Right lobe of liver (tissue), 6 donors: ENCODE data around the gene ZNF549. TPM values are rescaled to one million over a fixed set of nuclear protein-coding genes. Genes with fewer than 3 reads are reported as not detected.

ENCODE experiments used
- ATAC-seq, 4 donors: fragments of 200-7000 bp; cut with Tn5 transposase; one replicate each; pipeline ENCODE4 v1.9.1; 2020; ENCODE audit warnings: mild to moderate bottlenecking in 4 of 4, moderate library complexity in 4 of 4
- DNase-seq, 3 donors: peaks; one replicate each; pipeline ENCODE4 v3.0.0-alpha.2; 2020
- H3K27ac ChIP-seq, 3 donors: fragments of 200-600 bp; one replicate each; pipeline ENCODE4 v1.8.0; 2022
- H3K27me3 ChIP-seq, 2 donors: fragments of 200-600 bp; one replicate each; pipeline ENCODE4 v1.8.0; 2022
- H3K36me3 ChIP-seq, 4 donors: fragments of 200-600 bp; sonication (generic) in 1 of 4; one replicate each; pipeline versions ENCODE4 v1.5.1 to v1.8.0; 2017 to 2022; ENCODE audit warnings: control low read depth in 1 of 4
- H3K4me1 ChIP-seq, 4 donors: fragments of 200-600 bp; sonication (generic) in 1 of 4; one replicate each; pipeline versions ENCODE4 v1.5.1 to v1.8.0; 2017 to 2022; ENCODE audit warnings: control low read depth in 1 of 4
- H3K4me3 ChIP-seq, 3 donors: fragments of 200-600 bp; one replicate each; pipeline ENCODE4 v1.8.0; 2022
- H3K9me3 ChIP-seq, 4 donors: fragments of 200-600 bp; sonication (generic) in 1 of 4; one replicate each; pipeline versions ENCODE4 v1.5.1 to v1.8.0; 2017 to 2022; ENCODE audit warnings: control low read depth in 1 of 4
- CTCF ChIP-seq, 4 donors: fragments of 200-600 bp in 3 of 4; fragments of 450-650 bp in 1 of 4; IDR thresholded peaks; one replicate each; pipeline versions ENCODE4 v1.5.1 to v1.8.0; 2016 to 2022; ENCODE audit warnings: antibody characterized with exemption in 4 of 4, mild to moderate bottlenecking in 2 of 4
- POLR2A ChIP-seq: fragments of 450-650 bp; IDR thresholded peaks from one replicate; pipeline ENCODE4 v1.6.1; 2017; ENCODE audit warnings: antibody characterized with exemption, mild to moderate bottlenecking
- WGBS: methylation state at CpG from one replicate; pipeline ENCODE4 v1.1.6; 2018; ENCODE audit warnings: low coverage, low lambda C conversion rate; ENCODE audit not compliant: insufficient coverage; ENCODE audit errors: missing lambda C conversion rate; 5-methylcytosine and 5-hydroxymethylcytosine counted together
- intact Hi-C, 2 donors: fragments of 100-400 bp; cut with DNase I; formaldehyde crosslinking; loops; one replicate each; pipeline versions ENCODE4 v1.11.2 to v1.14.1; 2022
- total RNA-seq, 6 experiments: library from RNA; depleted of rRNA in 2 of 6; stranded (reverse); fragments of >200 nt in 2 of 6; fragmentation: NEBNext Ultra II Directional in 3 of 6; extraction: Animal tissue kit (Norgen Biotek cat#: 25700) in 3 of 6; gene quantifications; one replicate each; pipeline versions ENCODE4 v1.1.0 to v1.2.4, GENCODE V29; 2016 to 2023
- donor health status: DM: no; HTN: yes; CAD: no.
- donor health status: DM: no; HTN: no; CAD: no.
- donor health status: DM: no; HTN: no; CAD: no.
- donor health status: DM: no; HTN: yes; CAD: no.
- donor health status: DM: no; HTN: yes; CAD: no.

The ZNF549 gene
- total RNA-seq, 6 experiments from 2014 or later, result 0.61 to 1.8 (median 0.90) TPM

DNA sequence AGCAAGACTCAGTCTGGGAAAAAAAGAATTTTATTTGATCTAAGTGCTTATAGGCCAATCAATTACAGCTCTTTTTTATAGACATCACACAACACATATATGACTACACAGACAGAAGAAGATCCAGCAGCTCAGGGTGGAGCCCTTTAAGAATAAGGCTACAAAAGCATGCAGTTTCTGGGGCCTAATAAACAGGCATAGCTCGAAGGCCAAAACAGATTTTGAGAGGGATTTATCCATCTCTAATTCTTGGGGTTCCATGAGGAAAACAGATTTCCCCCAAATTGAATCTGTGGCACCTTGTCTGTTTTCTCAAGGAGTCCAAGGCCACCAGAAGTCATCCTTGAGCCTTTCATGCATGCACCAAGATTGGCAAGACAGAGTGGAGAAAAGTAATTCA is 36.4 kb downstream of the ZNF549 start:
- no peaks in the 10 kb centered on the region for H3K27me3 ChIP-seq
- peaks cover 0 to 27% (median 5%) of the 10 kb centered on the region in 4 donors for H3K9me3 ChIP-seq
- no peaks in the 10 kb centered on the region for H3K36me3 ChIP-seq
- DNase-seq (no peak), ATAC-seq (no peak)
- WGBS, result no CpG with 5 or more reads among the region's 1 CpG
- H3K4me3 ChIP-seq, result no peak overlapping the region
- no peak overlapping the region for H3K27ac ChIP-seq
- TF ChIP-seq POLR2A (no peak), CTCF (IDR thresholded peaks at IDR 0.05) (no peak)
- intact Hi-C loops, result no loop called here
- peaks cover 0 to 4% (median 0%) of the 10 kb centered on the region in 4 donors for H3K4me1 ChIP-seq

- Histone ChIP-seq H3K4me1 (no peaks in the 10 kb centered on the region), H3K27me3 (no peaks in the 10 kb centered on the region), H3K9me3 (peaks cover 0 to 41% (median 5%) of the 10 kb centered on the region in 4 donors), H3K4me3 (no peak overlapping the region), H3K27ac (no peak overlapping the region), H3K36me3 (no peaks in the 10 kb centered on the region)
- intact Hi-C loops, result no loop called here
- DNase-seq (no peak), ATAC-seq (no peak)
- WGBS, result 39% methylated on average over 5 of the region's 7 CpGs
- TF ChIP-seq POLR2A, result no peak
- TF ChIP-seq CTCF (IDR thresholded peaks at IDR 0.05), result no peak
These were observed 39.5 kb downstream of the ZNF549 start for GRCh38 chr19:57566396-57567265.

- Histone ChIP-seq H3K9me3 (peaks cover 0 to 65% (median 12%) of the 10 kb centered on the region in 4 donors), H3K27me3 (no peaks in the 10 kb centered on the region), H3K36me3 (peaks cover 0 to 35% (median 11%) of the 10 kb centered on the region in 4 donors), H3K4me1 (no peaks in the 10 kb centered on the region), H3K27ac (no peak overlapping the region), H3K4me3 (no peak overlapping the region)
- DNase-seq (no peak), ATAC-seq (no peak)
- intact Hi-C loops, result no loop called here
- no peak for TF ChIP-seq POLR2A
- no peak for TF ChIP-seq CTCF (IDR thresholded peaks at IDR 0.05)
These were observed 43.6 kb downstream of the ZNF549 start for GRCh38 chr19:57570707-57571106.

DNA sequence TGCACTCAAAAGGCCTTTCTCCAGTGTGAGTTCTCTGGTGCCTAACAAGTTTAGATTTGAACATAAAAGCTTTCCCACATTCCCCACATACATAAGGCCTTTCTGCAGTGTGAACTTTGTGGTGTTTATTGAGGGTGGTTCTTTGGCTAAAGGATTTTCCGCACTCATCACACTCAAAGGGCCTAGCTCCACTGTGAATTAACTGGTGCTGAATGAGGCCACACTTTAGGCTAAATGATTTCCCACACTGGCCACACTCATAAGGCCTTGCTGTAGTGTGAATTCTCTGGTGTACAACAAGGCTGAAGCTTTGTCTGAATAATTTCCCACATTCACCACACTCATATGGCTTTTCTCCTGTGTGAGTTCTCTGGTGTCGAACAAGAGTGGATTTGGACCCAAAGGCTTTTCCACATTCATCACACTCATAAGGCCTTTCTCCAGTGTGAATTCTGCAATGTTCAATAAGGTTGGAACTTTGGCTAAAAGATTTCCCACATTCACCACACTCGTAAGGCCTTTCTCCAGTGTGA is 45.3 kb downstream of the ZNF549 start:
- H3K4me3 ChIP-seq, result no peak overlapping the region
- H3K9me3 ChIP-seq, result peaks cover 0 to 49% (median 12%) of the 10 kb centered on the region in 4 donors
- ATAC-seq (no peak), DNase-seq (no peak)
- H3K36me3 ChIP-seq, result peaks cover 0 to 38% (median 11%) of the 10 kb centered on the region in 4 donors
- no peaks in the 10 kb centered on the region for H3K27me3 ChIP-seq
- H3K4me1 ChIP-seq, result no peaks in the 10 kb centered on the region
- intact Hi-C loops, result no loop called here
- no peak for TF ChIP-seq CTCF (IDR thresholded peaks at IDR 0.05)
- no peak for TF ChIP-seq POLR2A
- no peak overlapping the region for H3K27ac ChIP-seq
- 100% methylated on average over 2 of the region's 3 CpGs for WGBS
